22Rv1 (cell line): ENCODE results near the gene GGCX.

Experiments used
- H3K27ac ChIP-seq: fragments of 450-650 bp; 2 replicates; pipeline ENCODE4 v1.5.1; 2017
- ZFX ChIP-seq: fragments of 450-650 bp; IDR thresholded peaks from 2 replicates; pipeline ENCODE4 v1.6.1; 2017; ENCODE audit warnings: antibody characterized with exemption, borderline replicate concordance
- TF ChIP-seq, protein P1 (sequence below): fragments of 450-650 bp; IDR thresholded peaks from 2 replicates; pipeline ENCODE4 v1.5.1; 2017; ENCODE audit warnings: mild to moderate bottlenecking

Gene GGCX

DNA sequence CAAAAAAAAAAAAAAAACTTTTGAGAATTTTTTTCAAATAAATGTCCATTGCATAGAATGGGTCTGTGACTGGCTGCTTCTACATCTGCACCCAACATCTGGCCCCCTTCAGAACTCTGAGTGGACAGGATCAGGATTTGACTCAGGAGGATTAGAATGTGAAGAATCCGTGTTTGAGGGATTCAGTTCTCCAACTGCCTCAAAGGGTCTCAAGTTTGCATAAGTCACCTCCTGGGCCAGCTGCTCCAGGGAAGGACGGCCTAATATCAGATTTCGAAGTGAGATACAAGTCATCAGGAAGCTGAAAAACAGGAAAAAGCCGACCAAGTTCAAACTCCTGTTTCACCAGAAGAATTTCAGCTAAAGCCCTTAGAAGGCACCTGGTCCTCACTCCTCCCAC is 11.5 kb downstream of the GGCX start:
- no peak for TF ChIP-seq ZFX
- no peak overlapping the region for H3K27ac ChIP-seq

DNA sequence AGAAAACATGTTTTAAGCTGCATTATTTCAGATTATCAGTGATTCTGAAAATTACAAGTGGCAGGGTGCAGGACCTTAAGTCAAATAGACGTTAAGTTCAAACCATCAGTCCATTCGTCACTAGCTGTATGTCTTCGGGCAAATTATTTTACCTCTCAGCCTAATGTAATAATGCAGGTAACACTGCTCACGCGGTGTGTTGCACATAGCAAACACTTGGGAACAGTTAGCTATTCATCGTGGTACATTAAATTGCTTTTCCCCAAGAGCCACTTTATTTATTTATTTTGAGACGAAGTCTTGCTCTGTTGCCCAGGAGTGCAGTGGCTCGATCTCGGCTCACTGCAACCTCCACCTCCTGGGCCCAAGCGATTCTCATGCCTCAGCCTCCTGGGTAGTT is 12.2 kb downstream of the GGCX start:
- TF ChIP-seq ZFX = no peak
- TF ChIP-seq, protein P1, sequence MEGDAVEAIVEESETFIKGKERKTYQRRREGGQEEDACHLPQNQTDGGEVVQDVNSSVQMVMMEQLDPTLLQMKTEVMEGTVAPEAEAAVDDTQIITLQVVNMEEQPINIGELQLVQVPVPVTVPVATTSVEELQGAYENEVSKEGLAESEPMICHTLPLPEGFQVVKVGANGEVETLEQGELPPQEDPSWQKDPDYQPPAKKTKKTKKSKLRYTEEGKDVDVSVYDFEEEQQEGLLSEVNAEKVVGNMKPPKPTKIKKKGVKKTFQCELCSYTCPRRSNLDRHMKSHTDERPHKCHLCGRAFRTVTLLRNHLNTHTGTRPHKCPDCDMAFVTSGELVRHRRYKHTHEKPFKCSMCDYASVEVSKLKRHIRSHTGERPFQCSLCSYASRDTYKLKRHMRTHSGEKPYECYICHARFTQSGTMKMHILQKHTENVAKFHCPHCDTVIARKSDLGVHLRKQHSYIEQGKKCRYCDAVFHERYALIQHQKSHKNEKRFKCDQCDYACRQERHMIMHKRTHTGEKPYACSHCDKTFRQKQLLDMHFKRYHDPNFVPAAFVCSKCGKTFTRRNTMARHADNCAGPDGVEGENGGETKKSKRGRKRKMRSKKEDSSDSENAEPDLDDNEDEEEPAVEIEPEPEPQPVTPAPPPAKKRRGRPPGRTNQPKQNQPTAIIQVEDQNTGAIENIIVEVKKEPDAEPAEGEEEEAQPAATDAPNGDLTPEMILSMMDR = no peak
- peak overlapping the region; percentile 71; the same call in 1 of the 2 replicates for H3K27ac ChIP-seq

DNA sequence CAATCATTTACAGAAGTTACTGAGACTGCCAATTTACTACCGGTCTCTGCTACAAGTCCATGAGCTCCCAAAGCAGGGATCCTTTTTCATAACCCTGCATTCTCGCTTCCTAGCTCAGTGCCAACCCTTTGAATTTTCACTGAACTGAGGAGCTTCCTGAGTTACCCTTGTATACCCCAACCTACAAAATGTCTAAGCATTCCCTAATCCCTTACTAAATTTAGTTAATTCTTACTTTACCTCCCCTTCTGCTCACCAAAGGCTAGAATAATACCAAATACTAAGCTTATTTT is 12.7 kb downstream of the GGCX start:
- TF ChIP-seq, protein P1 = no peak
- no peak for TF ChIP-seq ZFX
- H3K27ac ChIP-seq = peak overlapping the region; percentile 71

DNA sequence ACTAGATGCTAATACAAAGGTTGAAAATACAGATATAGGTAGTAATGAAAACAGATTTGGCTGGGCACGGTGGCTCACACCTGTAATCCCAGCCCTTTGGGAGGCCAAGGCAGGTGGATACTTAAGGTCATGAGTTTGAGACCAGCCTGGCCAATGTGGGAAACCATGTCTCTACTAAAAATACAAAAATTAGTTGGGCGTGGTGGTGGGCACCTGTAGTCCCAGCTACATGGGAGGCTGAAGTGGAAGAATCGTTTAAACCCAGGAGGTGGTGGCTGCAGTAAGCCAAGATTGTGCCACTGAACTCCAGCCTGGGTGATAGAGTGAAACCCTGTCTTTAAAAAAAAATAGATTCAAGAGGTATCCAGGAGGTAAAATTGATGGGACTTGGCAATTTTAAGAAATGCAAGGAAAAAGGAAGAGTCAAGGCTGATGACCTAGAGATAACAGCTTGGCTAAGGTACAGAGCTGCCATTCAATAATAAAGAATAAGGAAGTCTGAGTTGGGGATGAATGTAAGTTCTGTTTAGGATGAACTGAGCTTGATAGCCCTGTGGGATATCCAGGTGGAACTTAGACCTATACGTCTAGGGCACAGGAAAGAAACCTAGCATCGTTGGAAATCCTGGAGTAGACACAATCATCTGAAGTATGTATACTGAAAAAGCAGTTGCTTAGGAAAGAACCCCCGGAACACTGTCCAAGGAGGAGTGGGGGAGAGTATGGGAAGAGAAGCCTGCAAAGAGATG is 13.3 kb downstream of the GGCX start:
- peak overlapping the region; percentile 71 for H3K27ac ChIP-seq
- TF ChIP-seq ZFX = no peak
- TF ChIP-seq, protein P1 = no peak

DNA sequence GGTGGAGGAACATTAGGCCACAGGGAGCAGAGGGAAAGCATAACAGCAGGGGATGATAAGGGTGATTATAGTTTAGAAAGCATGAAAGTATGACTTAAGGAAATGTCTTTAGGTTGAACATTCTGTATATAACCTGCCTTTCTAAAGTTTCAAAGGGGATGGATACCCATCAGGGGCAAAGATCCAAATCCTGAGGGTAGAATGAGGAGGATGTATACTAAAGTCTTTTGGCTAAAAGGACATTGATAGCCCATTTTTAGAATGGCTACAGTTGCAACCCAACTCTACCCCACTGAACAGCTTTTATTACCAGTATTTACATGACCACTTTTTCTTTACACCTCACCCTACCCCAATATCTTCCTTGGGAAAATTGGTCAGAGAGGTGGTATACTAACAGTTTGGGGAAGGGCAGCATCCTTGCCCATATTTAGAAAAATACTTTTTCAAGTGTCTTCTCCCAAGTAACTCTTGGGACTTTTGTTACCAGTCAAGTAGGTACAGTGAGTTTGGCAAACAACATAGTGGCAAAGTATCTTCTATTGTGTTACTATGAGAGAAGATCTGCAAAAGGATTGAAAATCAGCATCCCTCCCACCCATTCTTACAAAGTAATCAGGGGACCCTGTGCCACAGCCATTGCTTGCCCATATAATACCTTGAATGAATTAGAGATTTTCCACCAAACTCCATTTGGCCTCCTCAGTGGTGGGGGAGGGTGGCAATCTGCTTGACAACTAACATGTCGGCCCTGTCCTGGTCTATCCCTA is 14.0 kb downstream of the GGCX start:
- TF ChIP-seq ZFX = no peak
- TF ChIP-seq, protein P1 = no peak
- H3K27ac ChIP-seq = peak overlapping the region; percentile 71

DNA sequence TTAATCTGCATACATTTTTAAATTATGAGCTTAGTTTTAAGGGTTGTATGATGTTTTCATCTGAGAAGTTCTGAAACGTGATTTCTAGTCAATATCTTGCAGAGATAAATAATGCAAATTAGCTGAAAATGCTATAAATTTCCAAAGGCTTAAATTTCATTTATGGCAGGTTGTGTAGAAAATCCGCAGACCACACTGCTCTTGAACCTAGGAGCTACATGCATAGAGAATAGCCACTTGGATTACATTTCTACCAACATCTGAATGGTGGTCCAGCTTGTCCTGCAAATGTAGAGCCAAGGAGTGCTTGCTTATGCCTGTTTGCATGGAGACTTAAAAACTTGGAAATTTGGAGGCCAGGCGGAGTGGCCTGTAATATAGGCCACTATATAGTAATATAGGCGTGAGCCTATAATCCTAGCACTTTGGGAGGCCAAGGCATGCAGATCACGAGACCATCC is 15.5 kb downstream of the GGCX start:
- peak overlapping the region; percentile 71 for H3K27ac ChIP-seq
- TF ChIP-seq, protein P1 = no peak
- no peak for TF ChIP-seq ZFX

DNA sequence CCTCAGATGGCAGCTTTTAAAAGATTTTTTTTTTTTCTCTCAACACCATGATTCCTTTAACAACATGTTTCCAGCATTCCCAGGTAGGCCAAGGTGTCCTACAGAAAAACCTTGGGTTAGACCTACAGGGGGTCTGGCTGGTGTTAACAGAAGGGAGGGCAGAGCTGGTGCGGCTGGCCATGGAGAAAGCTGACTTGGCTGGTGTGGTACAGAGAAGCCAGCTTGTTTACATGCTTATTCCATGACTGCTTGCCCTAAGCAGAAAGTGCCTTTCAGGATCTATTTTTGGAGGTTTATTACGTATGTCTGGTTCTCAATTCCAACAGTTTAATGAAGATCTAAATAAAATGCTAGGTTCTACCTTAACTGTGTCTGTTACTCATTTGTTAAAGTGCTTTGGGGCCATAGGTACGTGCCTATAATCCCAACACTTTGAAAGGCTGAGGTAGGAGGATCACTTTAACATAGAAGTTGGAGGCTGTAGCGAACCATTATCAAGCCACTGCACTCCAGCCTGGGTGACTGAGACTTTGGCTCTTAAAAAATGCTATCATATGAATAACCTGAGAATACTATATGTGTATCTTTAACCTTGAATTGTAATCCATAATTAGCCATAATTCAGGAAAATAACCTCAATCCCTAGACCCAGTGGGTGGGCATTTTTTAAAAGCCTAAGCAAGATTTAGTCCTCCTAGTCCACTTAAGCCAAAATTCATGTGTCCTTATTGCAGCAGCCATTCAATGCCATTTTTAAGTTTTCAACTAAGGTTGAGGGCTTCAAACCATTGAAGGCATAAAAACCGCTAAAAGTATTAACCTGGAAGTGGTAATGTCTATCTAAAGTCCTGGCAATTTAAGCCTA is 16.1 kb downstream of the GGCX start:
- H3K27ac ChIP-seq = peak overlapping the region; percentile 71

DNA sequence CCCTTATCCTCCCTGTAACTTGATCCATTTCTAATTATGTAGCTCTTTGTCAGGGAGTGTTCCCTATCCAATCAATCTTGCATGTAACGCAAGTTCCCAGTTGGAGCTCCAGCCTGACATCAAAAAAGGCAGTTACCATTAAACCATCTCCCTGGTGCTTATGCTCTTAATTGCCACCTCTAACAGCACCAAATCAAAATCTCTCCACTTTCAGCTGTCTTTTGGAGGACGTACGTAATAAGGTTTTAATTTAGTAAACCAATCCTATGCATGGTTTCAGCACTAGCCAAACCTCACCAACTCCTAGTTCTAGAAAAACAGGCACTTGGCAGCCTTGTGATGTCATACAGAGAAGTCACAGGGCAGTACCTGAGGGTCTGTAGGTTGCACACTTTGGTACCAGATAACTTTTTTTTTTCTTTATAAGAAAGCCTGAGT is 17.0 kb downstream of the GGCX start:
- H3K27ac ChIP-seq = peak overlapping the region; percentile 71
